HG02973 (cell line): ENCODE measurements around the gene PDAP1.
"Not testable (repeated sequence)": the region's sequence is repeated elsewhere in the genome, so short reads cannot be mapped to it uniquely, and the experiment has no call there.

Experiments used
- ATAC-seq: cut with Tn5 transposase; IDR thresholded peaks from one replicate; pipeline ENCODE4 v1.9.1; 2021; ENCODE audit warnings: moderate library complexity; ENCODE audit not compliant: unreplicated experiment

Gene PDAP1

DNA sequence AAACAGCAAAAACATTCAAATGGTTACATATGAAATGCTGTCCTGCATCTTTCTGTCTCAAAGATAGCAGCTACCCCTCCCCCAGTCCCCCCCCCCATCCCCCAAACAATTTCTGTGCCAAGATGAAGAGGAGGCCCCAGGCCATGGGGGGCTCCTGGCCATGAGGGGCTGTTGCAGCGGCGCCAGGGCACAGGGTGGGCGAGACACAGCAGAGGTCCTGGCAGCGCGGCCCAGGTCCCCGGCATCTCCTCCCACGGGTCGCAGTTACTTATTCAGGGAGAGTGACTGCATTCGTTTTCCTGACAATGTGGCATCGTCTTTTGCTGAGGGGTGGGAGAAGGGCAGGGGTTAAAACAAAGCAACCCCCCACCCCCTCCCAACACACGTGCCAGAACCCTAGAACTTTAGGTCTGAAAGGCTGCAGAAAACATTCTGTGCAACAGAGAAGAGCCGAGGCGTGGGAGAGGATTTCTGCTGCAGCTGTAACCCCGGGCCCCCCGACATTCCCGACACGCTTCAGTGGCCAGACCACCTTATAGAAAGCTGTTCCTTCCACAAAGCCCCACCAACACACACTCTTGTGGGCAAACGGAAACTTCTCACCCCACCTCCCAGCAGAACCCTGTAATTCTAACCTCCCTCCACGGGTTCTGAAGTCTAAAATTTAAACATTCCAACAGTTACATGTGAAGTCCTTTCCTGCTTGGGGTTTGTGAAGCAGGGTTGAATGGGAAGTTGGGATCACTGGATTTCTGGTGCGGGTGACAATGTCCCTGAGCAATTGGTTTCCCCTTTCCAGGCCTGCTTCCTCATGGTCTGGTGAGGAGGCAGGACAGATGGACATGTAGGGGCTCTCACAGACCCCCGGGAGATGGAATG, 11.7 kb downstream of the PDAP1 start:
- ATAC-seq, result no peak

DNA sequence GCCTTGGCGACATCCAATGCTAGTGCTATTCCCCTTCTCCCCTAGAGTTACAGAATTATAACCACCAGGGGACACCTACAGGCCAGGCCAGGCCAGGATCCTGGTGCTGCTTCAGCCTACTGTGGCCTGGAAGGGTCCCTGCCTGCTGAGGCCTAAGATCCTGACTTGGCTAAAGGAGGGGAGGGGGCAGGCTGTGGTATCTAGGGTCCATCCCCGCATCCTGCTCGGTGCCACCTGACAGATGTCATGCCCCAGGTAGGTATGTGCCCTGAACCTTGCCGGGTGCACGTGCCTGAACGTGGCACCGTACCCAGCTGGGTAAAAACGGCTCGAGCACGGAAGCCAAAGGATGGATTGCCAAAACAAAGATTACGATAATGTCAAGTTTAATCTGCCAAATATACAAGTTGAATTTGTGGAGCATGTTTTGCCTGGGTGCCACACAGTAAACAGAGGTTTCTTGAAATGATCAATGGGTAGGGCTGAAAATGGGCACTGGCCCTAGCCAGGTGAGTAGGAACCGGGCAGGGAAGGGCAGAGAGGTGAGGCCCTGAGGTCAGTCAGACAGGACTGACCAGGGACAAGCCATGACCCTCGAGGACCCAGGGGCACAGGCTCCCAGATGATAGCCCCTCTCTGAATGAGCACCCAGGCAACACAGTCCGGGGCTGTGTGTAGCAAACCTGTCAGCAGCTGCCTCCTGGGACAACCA, 12.6 kb downstream of the PDAP1 start:
- ATAC-seq, result no peak

DNA sequence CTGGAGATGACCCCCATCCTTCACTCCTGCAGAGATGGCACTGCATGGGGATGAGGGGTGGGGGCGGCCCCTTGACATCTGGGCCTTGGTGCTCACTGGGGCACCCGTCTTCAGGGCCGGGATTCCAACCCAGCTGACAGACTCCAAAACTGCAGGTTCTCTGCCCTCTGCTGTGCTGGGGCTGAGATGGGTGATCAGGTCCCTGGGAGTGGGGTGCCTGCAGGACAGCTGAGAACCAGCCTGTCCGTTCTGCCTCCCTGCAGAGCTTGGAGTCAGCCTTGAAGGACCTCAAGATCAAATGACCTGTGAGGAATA, 14.3 kb downstream of the PDAP1 start:
- no peak for ATAC-seq

DNA sequence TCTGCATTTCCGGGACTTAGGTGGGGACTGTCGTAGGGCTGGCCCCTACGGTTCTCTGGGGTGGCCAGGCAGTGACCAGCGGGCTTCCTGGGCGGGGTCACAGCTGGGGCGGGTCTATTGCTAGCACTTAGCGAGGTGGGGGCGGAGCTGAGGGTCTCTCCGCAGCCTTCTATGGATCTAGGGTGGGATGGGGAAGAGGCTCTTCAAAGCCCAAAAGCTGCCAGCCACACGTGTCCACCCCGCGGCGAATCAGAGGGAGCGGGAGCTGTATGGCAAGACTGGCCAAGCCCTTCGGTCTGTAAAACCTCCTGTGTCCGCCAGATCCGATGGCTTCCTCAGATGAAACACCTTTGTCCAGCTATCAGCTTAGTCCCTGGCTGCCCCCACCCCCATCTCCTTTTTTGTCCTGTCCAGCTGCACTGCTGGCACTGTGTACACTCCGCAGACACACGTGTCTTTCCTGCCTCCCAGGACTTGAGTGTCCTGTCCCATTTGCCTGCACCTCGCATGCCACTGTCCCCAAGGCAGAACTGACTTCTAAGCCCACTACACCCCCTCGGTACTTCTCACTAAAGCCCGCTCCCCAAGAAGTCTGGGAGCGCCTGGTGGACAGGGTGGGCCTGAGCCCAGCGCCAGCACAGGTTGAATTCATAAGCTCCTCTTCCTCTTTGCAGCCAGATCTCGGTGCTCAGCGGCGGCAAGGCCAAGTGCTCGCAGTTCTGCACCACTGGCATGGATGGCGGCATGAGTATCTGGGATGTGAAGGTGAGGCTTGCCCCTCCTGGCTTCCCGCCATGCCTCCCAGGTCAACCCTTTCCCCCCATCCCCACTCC, 14.8 kb downstream of the PDAP1 start:
- ATAC-seq, result no peak

DNA sequence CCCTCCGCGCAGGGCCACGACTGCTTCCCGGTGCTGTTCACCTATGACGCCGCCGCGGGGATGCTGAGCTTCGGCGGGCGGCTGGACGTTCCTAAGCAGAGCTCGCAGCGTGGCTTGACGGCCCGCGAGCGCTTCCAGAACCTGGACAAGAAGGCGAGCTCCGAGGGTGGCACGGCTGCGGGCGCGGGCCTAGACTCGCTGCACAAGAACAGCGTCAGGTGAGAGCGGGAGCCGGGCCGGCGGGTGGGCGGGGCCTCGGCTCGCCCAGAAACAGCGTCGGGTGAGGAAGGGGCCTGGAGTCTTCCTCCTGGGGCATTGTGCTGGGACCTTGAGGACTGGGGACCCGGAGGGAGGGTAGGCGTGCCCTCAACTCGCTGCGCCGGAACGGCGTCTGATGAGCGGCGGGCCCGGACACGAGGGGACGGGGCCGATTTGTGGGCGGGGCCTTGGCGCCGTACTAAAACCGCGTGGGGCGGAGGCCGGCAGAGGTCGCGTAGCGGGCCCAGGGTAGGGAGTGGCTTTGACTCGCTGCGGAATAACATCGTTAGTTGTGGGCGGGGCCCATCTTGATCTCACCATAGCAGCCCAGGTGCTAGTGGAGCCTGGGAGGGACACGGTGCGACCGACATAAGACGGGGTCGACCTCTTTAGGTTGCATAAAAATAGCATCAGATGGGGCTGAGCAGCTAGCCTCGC, 15.6 kb downstream of the PDAP1 start:
- no peak for ATAC-seq

DNA sequence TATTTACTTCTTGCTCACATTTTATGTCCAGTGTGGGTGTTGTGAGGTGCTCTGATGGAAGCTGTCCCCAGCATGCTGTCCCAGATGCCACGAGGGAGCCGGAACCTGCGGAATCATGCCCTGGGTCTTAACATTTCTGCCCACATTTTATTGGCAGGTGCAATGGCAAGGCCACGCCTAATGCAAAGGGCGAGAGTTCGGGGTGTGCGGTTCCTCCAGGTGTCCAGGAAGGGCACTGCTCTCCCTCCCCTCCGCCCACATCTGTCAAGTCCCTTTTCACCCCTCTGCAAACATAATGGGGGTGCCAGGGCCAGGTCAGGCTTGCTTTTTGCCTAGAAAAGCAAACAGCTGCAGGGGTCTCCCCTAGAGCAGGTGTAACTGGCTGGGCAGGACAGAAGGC, 16.4 kb downstream of the PDAP1 start:
- no peak for ATAC-seq

DNA sequence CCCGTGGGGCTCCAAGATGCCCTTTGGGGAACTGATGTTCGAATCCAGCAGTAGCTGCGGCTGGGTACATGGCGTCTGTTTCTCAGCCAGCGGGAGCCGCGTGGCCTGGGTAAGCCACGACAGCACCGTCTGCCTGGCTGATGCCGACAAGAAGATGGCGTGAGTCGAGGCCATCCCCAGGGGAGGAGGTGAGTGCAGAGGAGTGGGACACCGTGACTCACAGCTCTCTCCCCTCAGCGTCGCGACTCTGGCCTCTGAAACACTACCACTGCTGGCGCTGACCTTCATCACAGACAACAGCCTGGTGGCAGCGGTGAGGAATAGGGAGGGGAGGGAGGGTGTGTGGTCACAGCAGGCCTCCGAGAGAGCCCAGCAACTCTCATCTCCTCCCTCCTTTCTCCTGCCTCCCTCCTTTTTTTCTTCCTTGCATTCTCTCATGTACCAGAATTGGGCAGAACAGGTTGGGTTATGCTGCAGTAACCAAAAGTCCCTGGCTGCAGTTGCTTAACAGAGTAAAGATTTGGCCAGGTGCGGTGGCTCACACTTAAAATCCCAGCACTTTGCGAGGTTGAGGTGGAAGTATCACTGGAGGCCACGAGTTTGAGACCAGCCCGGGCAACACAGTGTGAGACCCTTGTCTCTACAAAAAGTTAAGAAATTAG, 17.3 kb downstream of the PDAP1 start:
- no peak for ATAC-seq

DNA sequence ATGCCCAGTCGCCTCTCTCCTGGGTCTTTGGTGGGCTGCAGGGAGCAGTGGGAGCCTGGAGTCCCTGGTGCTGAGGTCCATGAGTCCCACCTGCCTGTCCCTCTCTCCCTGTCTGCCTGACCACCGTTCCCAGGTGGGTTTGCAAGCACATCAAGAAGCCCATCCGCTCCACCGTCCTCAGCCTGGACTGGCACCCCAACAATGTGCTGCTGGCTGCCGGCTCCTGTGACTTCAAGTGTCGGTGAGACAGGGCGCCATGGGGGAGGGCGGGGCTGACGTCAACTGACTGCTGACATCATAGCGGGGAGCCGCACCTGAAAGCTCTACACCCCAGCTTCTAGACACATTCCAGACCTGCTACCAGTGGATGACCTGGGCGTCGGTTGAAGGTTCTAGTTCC, 18.6 kb downstream of the PDAP1 start:
- ATAC-seq, result no peak

DNA sequence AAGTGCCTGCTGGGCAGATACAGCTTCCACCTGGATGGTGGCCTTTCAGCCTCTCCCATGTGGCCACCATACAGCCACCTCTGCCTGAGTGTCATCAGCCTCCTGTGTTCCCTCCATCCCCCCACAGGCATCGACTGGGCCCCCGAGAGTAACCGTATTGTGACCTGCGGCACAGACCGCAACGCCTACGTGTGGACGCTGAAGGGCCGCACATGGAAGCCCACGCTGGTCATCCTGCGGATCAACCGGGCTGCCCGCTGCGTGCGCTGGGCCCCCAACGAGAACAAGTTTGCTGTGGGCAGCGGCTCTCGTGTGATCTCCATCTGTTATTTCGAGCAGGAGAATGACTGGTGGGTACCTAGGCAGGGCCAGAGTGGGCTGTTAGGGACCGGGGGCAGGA, 20.5 kb downstream of the PDAP1 start:
- no peak for ATAC-seq

DNA sequence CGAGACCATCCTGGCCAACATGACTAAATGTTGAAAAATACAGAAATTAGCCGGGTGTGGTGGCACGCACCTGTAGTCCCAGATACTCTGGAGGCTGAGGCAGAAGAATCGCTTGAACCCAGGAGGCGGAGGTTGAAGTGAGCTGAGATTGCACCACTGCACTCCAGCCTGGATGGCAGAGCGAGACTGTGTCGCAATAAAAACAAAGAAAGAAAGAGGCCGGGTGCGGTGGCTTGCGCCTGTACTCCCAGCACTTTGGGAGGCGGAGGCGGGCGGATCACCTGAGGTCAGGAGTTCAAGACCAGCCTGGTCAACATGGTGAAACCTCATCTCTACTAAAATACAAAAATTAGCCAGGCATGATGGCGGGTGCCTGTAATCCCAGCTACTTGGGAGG, 21.2 kb downstream of the PDAP1 start:
- not testable (repeated sequence) for ATAC-seq

DNA sequence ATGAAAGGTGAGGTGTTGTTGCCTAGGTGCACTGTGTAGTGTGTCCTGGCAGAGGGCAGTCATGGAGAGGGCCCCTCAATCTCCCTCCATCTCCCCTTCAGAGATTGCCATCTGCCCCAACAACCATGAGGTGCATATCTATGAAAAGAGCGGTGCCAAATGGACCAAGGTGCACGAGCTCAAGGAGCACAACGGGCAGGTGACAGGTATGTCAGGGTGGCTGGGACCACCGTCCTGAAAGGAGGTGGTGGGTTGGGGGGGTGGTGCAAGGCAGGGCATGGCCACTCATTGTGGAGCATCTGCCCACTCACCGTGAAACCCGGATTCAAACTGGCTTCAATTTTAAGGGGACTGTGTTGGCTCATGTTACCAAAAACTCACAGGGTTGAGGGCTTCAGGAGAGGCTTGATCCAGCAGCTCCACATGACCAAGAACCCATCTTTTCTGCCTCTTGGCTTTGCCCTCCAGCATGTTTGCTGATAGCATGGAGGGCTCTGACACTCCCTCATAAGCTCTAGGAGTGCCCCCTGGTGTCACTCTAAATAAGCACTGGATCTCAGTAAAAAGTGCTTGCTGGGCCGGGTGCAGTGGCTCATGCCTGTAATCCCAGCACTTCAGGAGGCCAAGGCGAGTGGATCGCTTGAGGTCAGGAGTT, 21.7 kb downstream of the PDAP1 start:
- no peak for ATAC-seq

DNA sequence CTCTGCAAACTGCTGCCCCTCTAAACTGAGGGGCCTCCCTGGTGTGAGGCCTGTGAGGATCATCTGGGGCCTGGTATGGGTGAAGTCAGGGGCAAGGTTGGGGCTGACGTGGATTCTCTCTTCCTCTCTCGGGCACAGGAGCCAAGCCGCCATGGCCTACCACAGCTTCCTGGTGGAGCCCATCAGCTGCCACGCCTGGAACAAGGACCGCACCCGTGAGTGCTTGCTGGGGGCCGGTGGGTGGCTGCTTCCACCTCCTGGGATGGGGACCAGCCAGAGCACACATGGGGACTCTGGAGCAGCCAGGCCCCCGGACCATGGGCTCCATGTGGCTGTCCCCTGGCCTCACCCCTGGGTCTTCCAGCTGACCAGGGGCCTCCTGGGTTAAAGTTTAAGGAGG, 22.8 kb downstream of the PDAP1 start:
- ATAC-seq, result no peak

DNA sequence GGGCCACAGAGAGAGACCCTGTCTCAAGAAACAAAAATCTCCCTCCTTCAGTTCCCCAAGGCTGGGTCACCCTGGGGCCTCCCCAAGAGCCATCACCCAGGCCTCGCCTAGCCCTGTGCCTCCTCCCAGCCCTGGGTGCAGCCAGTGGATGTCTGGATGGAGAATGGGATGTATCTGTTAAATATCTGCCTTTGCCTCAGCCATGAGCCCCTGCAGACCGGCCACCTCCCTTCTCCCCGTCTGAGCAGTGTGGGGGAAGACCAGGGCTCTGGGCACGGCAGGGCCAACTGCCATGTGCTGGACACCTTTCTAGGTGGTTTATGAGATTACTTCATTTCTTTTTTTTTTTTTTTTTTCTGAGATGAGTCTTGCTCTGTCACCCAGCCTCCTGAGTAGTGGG, 23.9 kb downstream of the PDAP1 start:
- no peak for ATAC-seq

DNA sequence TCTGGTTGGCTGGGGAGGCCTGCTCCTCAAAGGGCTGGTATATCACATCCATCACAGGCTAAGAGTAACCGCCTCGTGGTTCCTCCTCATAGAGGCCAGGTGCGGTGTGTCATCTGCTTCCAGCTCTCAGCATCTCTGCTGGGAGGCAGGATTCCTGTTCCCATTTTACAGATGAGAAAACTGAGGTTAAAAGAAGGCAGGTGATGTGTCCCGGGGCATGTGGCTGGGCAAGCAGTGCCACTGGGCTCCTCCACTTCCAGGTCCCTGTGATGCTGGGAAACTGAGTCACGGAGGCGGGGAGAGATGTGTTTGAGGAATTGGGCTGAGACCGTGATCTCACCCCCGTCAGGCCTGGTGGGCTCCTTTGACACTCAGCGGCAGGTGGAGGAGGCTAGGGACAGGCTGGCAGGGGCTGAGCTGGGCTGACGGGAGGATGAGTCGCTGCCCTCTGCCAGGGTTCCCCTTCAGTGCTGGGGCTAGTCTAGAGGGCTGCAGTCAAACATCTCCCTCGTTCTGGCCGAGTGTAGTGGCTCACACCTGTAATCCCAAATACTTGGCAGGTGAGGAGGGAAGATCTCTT, 24.5 kb downstream of the PDAP1 start:
- ATAC-seq, result no peak

DNA sequence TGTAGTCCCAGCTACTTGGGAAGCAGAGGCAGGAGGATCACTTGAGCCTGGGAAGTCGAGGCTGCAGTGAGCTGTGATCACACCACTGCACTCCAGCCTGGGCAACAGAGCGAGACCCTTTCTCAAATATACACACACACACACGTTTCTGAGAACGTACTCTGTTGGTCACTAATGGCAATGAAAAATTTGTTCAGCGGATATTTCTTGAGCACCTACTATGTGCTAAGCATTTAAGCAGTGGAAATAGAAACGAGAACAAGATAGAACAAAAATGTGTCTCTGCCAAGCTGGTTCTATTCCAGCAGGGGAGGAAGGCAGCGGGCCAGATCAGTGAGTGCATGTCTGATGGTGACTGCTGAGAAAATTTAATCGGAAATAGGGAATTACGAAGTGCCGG, 25.2 kb downstream of the PDAP1 start:
- no peak for ATAC-seq

DNA sequence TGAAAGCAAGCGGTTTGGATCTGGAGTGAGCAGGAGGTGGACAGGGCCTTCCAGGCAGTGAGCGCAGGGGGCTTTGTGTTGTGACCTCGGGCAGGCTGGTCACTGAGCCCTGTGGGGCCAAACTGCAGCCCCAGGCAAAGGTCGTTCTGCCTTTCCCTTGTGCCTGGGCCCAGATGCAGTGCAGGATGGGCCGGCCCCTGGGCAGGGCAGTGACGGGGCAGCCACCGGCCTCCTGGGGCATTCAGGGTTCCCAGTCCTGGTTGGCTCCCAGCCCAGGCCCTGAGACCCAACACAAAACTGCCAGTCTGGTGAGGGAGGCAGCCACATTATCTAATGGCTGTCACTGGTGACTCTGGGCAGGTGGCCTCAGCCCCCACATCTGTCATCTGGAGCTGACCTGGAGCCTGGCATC, 26.7 kb downstream of the PDAP1 start:
- ATAC-seq, result no peak

DNA sequence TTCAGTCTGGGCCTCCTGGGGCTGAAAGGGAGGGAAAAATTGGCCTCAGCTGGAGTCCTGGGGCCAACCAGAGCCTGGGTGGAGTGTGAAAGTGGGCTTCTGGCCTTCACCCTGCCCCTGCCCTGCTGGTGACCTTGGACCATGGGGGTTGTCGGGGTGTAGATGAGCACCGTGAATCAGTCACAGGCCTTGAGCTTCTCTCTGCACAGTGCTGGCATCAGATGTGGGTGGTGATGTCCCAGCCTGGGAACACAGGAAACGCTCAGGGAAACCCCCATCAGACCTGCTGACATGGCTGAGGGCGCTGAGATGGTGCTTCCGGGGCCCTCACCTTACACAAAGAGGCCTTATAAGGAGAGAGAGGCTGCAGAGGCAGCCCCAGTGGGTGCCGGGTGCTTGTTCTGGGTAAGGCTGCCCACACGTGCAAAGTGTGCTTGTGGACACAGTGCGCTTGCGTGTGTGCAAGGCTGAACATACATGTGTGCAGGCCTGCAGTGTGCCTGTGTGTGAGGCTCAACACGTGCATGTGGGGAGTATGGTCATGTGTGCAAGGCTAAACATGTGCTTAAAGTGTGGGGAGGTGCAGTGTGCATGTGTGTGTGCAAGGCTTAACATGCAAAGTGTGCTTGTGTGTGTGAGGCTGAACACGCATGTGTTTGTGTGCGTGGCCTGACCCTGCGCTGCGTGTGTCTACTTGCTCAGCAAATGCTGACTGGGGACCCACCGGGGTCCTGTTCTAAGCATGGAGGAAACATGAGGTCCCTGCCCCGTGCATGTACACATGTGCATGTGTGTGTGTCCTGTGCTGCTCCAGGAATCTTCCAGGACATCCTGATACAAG, 27.4 kb downstream of the PDAP1 start:
- ATAC-seq, result peak; percentile 71

DNA sequence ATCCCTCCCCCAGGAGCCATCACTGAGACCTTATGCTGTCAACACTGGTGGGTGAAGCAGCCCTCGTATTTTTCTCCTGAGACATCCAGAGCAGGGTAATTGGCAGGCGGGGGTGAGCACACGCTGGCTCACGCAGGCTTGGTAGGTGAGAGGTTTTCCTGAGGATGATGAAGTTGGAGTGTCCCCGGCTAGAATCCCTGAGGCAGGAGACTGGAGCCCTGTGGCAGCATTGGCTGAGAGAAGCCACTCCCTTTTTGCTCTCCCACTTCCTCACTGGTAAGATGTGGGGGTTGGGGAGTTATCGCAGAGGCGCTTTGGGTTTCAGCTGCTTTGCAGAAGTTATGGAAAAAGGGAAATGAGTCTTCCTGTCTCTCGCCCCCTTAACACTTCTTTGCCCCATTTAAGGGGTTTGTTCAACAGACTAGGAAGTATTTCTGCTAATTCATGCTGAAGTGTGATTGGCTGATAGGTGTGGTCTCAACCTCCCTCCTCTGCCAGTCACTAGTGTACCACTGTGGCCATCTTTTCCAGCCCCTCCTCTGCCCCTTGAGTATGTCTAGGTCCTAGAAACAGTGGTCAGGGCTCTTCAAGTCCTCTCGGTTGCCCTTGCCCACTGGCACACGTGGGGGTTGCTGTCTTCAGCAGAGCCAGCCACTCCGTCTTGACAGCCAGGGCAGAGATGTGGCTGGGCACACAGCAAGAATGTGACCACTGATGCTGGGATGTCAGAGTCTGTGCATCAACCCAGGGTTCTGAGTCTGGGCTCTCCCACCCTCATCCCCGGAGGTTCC, 28.2 kb downstream of the PDAP1 start:
- ATAC-seq, result no peak
